Measurements from ENCODE around the gene SLC25A48. TPM values are rescaled to one million over a fixed set of nuclear protein-coding genes. Genes with fewer than 3 reads are reported as not detected.

SLC25A48 gene
- polyA plus RNA-seq, 1 donor (not counting 4 experiments of a cell fraction or from before 2014, with no cell fraction given) = not detected

- no peaks in the 10 kb centered on the region for H3K4me1 ChIP-seq (ENCODE audit: control insufficient read depth, extremely low read depth, insufficient read depth, low read length)
- no peak overlapping the region for H3K27ac ChIP-seq (ENCODE audit: control insufficient read depth, insufficient read depth, low read length)
- H3K9ac ChIP-seq (ENCODE audit: control insufficient read depth, extremely low read depth, insufficient read depth, low read length) = no peak overlapping the region
- H3K79me2 ChIP-seq (ENCODE audit: control insufficient read depth, insufficient read depth, low read length) = no peaks in the 10 kb centered on the region
- TF ChIP-seq, protein P1, sequence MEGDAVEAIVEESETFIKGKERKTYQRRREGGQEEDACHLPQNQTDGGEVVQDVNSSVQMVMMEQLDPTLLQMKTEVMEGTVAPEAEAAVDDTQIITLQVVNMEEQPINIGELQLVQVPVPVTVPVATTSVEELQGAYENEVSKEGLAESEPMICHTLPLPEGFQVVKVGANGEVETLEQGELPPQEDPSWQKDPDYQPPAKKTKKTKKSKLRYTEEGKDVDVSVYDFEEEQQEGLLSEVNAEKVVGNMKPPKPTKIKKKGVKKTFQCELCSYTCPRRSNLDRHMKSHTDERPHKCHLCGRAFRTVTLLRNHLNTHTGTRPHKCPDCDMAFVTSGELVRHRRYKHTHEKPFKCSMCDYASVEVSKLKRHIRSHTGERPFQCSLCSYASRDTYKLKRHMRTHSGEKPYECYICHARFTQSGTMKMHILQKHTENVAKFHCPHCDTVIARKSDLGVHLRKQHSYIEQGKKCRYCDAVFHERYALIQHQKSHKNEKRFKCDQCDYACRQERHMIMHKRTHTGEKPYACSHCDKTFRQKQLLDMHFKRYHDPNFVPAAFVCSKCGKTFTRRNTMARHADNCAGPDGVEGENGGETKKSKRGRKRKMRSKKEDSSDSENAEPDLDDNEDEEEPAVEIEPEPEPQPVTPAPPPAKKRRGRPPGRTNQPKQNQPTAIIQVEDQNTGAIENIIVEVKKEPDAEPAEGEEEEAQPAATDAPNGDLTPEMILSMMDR (optimal IDR thresholded peaks at IDR 0.05 in 1 of 3, IDR thresholded peaks at IDR 0.05 in 1 of 3, conservative IDR thresholded peaks at IDR 0.05 in 1 of 3; ENCODE audit: extremely low read depth in 1 of 3, insufficient read depth in 2 of 3, low read length in 3 of 3) = no peak
- peak; percentile 77 for TF ChIP-seq EZH2 (IDR thresholded peaks at IDR 0.05; ENCODE audit: low read length)
- FAIRE-seq (no peak), DNase-seq (ENCODE audit: low read depth, low spot score) (no peak)
- no peak overlapping the region for H3K4me3 ChIP-seq (ENCODE audit: control insufficient read depth in 2 of 3, extremely low read depth in 1 of 3, insufficient read depth in 2 of 3, low read depth in 1 of 3, low read length in 3 of 3)
- H4K20me1 ChIP-seq (ENCODE audit: control insufficient read depth, extremely low read depth, insufficient read depth, low read length) = no peaks in the 10 kb centered on the region
- dilution Hi-C loops (cut with MboI; ENCODE audit: extremely low pct_ligation_motif_present, low sequenced_read_pairs) = no loop called here
- no peaks in the 10 kb centered on the region for H3K36me3 ChIP-seq (ENCODE audit: control insufficient read depth in 2 of 2, extremely low read depth in 1 of 2, insufficient read depth in 2 of 2, low read length in 2 of 2)
- no peaks in the 10 kb centered on the region for H3K9me3 ChIP-seq (ENCODE audit: control insufficient read depth, low read depth, low read length)
- H3K9me1 ChIP-seq (ENCODE audit: control insufficient read depth, extremely low read depth, insufficient read depth, low read length) = no peaks in the 10 kb centered on the region
- H2AFZ ChIP-seq (ENCODE audit: control insufficient read depth, low read length) = no peak overlapping the region
- H3K27me3 ChIP-seq (ENCODE audit: control insufficient read depth, extremely low read depth, insufficient read depth, low read length) = peaks cover 47% of the 10 kb centered on the region
- no peak overlapping the region for H3K4me2 ChIP-seq (ENCODE audit: control insufficient read depth, extremely low read depth, insufficient read depth, low read depth, low read length)
These were observed 95.8 kb downstream of the SLC25A48 start for GRCh38 chr5:135930029-135930948.

DNA sequence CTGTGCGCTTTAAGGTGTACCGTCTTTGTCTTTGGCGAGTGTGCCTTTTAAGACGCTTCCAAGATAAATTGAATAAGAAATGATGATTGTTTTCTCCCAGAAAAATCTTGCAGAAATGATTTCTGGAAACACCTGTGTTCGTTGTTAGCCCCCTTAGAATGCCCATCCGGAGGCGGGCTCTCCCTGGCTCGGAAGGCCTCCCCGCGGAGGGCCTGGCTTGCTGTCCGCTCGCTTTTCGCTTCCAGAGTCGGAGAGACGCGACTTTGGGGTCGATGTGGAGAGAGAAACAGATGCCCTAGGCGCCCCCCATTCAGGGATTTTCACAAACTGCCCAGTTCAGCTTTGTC, 96.5 kb downstream of the SLC25A48 start:
- dilution Hi-C loops (cut with MboI; ENCODE audit: extremely low pct_ligation_motif_present, low sequenced_read_pairs) = no loop called here
- H3K4me3 ChIP-seq (ENCODE audit: control insufficient read depth in 2 of 3, extremely low read depth in 1 of 3, insufficient read depth in 2 of 3, low read depth in 1 of 3, low read length in 3 of 3) = no peak overlapping the region
- DNase-seq (ENCODE audit: low read depth, low spot score) = no peak
- H3K79me2 ChIP-seq (ENCODE audit: control insufficient read depth, insufficient read depth, low read length) = no peaks in the 10 kb centered on the region
- peaks cover 52% of the 10 kb centered on the region for H3K27me3 ChIP-seq (ENCODE audit: control insufficient read depth, extremely low read depth, insufficient read depth, low read length)
- H3K9ac ChIP-seq (ENCODE audit: control insufficient read depth, extremely low read depth, insufficient read depth, low read length) = no peak overlapping the region
- H3K9me3 ChIP-seq (ENCODE audit: control insufficient read depth, low read depth, low read length) = no peaks in the 10 kb centered on the region
- H4K20me1 ChIP-seq (ENCODE audit: control insufficient read depth, extremely low read depth, insufficient read depth, low read length) = no peaks in the 10 kb centered on the region
- H3K27ac ChIP-seq (ENCODE audit: control insufficient read depth, insufficient read depth, low read length) = no peak overlapping the region
- no peak overlapping the region for H2AFZ ChIP-seq (ENCODE audit: control insufficient read depth, low read length)
- no peaks in the 10 kb centered on the region for H3K36me3 ChIP-seq (ENCODE audit: control insufficient read depth in 2 of 2, extremely low read depth in 1 of 2, insufficient read depth in 2 of 2, low read length in 2 of 2)
- no peaks in the 10 kb centered on the region for H3K9me1 ChIP-seq (ENCODE audit: control insufficient read depth, extremely low read depth, insufficient read depth, low read length)
- FAIRE-seq = no peak
- no peak for TF ChIP-seq EZH2 (IDR thresholded peaks at IDR 0.05; ENCODE audit: low read length)
- TF ChIP-seq, protein P1 (optimal IDR thresholded peaks at IDR 0.05 in 1 of 3, IDR thresholded peaks at IDR 0.05 in 1 of 3, conservative IDR thresholded peaks at IDR 0.05 in 1 of 3; ENCODE audit: extremely low read depth in 1 of 3, insufficient read depth in 2 of 3, low read length in 3 of 3) = no peak
- no peaks in the 10 kb centered on the region for H3K4me1 ChIP-seq (ENCODE audit: control insufficient read depth, extremely low read depth, insufficient read depth, low read length)
- H3K4me2 ChIP-seq (ENCODE audit: control insufficient read depth, extremely low read depth, insufficient read depth, low read depth, low read length) = no peak overlapping the region

Measured in keratinocyte (primary cell).